HG03457 (cell line): ENCODE measurements around the gene AKNAD1.

ENCODE experiments used
- ATAC-seq: cut with Tn5 transposase; IDR thresholded peaks from one replicate; pipeline ENCODE4 v1.9.1; 2021; ENCODE audit warnings: moderate number of reproducible peaks; ENCODE audit not compliant: unreplicated experiment

Gene AKNAD1

DNA sequence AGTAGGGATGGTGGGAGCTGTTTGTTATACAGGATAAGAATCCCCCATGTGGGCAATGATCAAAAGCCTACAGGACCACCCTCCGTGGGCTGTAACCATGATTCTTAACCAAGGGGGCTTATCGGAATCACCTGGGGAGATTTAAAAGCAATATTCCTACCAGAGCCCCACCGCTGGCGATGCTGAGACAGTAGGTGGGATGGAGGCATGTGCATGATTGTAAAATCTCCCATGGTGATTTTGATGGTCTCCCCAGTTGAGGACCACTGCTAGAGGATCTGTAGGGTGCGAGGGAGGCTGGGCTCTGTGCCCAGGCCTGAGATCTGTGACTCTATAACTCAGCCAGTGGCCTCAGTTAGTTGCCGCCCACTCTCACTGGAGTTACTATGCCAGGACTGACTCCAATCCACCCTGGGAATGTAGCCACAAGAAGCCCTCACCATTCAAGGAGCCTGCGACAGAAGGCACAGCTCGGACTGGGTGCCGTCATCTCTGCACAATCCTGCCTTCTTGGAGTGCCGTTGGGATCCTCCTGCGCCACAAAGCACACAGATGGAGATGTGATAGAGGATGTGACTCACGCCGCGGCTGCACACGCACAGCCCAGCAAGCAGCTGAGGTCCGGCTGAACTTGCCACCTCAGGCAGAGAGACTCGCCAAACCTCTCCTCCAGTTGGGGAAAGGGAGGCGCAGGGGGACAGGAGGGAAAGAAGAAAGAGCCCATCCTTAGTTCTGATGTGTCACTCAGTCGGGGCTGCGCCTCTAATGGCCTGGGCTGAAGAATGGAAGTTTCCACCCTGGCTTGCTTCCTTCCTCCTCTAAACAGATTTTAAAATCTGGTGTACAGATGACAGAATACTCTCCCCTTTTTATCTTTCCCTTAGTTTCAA lies 26.5 kb downstream of the AKNAD1 start:
- no peak for ATAC-seq

DNA sequence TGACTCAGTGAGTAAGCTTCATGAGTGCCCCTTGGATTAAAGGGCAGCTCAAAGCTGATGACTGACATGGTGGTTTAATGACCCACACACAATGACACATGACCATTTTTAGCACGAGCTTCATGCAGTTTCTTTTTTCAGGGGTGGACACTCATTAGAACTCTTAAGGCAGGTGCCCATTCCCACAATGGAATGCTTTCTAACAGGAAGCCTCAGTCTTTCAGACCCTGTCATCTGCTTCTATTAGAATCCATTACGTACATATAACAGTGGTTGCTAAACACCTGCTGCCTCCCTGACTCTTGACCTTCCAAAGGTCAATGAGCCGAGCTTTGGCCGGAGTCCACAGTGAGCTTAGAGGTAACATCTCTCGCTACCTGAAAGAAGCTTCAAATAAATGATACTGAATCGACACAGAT lies 27.4 kb downstream of the AKNAD1 start:
- no peak for ATAC-seq

DNA sequence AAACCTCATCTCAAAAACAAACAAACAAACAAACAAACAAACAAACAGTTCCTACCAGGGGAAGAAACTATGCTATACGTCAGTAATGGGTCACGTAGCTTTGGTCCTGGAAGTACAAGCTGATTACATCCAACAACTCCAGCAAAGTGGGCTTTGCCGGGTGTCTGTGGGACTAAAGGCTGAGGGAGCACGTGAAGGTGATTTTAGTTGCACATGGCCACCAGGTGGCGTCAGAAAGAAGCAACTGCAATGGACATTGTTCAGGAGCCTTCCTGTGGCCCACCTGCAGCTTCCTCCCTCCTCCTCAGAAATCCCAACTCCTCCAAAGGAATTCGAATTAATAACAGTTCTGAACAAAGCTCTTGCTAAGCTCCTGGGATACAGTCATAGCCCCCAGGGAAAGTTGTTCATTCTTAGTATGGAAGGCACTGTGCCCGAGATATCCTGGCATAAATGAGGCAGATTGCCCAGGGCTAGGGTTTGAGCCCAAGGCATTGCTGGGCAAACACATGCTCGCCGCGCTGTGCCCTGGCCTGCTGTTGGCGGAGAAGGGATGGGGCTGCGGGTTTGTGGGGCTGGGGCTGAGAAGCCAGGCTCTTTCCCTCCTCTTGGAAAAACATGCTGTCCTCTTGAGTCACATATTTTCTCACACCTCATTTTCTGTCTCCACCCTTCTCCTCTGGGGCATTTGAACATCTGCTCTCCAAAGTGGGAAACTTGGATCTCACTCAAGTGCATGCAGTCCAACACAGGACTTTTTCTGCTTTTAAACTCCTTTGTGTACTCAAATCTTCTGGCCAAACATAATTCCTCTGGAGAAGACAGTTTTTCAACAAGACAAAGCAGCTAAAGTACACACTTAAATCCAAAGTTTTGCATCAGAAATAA lies 28.6 kb downstream of the AKNAD1 start:
- no peak for ATAC-seq

DNA sequence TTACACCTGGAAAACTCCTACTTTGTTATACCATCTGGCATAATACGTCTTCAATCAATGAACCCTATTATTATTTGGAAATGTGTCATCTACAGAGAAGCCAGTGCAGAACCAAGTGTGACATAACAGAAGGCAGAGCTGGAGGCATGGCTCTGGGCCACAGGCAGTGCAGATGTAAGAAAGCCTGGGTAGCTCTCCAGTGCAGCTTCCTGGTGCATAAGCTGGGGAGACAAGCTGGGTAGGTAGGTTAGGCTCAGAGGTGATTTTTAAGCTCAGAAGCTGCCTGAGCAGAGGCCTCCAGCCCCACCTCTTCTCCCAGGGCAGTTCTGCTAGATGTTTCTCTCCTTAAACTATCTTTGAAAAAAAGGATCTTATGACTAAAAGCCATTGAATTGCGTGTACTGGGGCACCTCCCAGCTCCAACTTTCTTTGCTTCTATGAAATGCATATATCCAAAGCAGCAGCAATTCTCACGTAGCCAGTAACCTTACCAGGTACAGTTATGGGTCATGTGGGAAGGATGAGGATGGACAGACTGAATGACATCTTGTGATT lies 30.7 kb downstream of the AKNAD1 start:
- no peak for ATAC-seq

DNA sequence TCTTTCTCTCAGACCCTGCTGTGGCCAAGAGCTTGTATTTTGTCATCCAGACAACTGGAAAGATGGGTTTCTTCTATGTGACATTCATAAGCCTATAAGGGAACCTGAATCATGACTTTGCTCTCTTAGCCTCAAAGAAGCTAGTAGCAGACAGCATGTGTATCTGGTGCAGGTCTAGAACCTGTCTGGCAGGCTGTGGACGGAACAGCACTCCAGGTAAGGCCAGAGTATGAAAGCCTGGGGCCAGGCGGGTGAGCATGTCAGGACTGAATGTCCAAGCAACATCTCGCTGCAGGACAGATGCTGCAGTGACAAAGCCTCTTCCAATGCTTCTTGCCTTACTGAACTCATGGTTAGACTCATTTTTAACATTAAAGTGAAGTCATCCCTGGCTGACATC lies 32.8 kb downstream of the AKNAD1 start:
- no peak for ATAC-seq

DNA sequence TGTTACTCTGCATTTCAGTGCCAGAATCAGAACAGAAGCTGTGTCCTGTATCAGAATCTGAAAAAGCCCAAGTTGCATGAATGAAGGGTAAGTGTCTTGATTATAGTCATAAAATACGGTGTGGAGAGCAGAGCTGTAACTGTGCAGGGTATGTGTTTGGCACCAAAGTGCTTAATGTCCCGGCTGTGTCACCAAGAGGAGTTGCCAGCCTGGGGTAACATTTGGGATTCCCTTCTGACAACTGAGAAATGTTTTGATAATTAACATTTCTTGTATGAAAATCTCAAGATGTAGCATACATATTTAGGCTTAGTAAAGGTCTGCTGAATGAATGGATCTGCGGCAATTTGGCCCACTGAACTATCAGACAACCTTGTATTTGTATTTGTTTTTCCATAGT lies 33.3 kb downstream of the AKNAD1 start:
- ATAC-seq = no peak

DNA sequence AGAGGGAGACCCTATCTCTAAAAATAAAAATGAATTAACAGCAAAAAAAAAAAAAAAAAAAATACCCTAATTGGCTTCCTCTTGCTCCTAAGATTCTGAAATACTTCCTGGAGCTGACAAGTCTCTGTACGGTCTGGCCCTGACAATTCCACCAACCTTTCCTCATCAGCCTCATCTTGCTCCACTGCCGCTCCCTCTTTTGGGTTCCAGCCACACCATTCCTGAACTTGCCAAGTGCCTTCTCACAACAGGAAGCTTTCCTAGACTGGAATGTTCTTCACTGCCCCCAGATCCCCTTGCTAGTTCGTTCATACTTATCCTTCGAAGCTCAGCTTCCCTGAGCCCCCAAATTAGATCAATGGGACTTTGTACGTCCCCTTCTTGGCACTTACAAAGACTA lies 37.0 kb downstream of the AKNAD1 start:
- ATAC-seq = no peak

DNA sequence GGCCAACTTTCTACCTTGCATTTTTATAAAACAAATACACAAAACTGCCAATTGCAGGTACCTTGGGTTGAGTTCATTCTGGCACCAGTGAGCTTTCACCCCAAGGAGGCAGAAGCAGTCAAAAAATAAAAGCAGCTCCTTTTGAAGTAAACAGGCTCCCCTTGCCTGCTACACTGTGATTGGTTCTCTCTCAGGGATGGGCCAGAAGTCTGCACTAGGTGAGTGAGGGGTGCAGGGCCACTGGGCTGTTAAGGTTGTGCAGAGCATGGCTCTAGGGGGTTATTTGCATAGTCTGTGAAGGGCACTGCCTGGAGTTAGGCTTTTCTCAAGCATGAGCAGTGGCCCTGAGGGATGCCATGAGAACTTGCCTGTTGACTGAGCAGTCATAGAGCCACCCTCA lies 39.1 kb downstream of the AKNAD1 start:
- no peak for ATAC-seq

DNA sequence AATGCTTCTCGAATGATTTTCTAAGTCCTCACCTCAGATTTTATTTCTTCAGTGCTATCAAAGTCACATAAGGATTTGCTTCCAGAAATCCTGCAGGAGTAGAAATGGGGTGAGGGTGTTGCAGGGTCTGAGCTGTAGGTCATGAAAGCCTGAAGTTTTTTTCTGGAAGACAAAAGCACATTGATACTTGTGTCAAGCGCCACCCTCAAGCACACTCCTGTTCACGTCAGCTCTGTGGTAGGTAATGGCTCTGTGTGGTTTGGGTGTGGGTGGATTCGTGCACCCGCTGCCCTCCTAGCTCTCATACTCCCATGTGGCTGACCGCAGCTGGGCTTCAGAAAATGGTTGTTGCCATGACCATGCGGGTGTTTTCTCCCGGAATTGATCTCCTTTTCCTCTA lies 39.9 kb downstream of the AKNAD1 start:
- no peak for ATAC-seq

DNA sequence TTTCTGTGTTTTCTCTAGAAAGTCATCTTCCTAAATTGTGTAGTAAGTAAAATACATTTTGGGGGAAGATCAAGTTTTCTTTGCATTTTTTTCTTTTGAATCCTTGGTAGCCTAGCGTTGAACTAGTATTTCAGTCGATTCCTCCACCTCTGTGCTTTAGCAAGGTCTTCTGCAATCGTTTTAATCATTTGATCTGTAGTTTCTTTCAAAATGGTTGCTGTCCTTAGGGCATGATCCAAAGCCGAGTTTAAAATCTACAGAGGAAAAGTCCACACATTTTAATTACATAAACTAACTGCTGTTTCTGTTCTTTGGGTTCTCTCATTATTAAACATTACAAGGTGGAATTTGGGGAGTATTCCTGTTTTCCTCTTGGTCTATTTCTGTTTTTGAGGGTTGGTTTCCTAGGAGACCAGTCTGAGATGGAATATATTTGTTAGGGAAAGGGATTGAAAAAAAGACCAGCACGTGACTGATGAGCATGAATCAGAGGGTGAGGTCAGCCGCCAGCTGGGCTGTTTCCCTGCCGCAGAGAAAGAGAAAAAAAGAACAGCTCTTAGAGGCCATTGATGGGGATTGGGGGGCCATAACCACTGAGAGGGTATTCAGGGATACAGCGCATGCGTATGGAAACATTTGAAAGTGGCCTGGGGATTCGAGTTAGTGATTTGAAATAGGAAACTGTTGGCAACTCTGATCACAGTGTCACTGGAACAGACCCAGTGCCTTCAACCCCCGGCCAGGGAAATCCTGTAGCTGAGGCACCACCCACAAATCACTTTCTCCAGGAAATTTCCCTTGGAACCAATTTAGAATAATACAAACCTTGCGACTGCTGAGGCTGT lies 40.6 kb downstream of the AKNAD1 start:
- no peak for ATAC-seq

DNA sequence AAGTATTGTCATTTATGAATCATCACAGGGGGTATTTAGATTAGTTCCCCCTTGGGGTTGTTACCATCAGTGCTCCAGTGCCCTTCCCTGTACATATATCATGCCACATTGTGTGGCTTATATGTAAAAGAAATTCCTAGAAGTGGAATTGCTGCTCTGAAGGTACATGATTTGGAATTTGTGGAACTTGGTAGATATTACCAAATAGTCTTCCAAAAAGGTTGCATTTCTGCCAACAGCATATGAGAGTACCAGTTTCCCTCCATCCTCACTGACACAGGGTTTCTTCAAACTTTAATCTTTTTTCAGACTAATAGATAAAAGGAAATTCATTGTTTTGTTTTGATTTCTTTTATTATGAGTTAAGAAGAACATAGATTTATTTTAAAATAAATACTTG lies 41.3 kb downstream of the AKNAD1 start:
- ATAC-seq = no peak

DNA sequence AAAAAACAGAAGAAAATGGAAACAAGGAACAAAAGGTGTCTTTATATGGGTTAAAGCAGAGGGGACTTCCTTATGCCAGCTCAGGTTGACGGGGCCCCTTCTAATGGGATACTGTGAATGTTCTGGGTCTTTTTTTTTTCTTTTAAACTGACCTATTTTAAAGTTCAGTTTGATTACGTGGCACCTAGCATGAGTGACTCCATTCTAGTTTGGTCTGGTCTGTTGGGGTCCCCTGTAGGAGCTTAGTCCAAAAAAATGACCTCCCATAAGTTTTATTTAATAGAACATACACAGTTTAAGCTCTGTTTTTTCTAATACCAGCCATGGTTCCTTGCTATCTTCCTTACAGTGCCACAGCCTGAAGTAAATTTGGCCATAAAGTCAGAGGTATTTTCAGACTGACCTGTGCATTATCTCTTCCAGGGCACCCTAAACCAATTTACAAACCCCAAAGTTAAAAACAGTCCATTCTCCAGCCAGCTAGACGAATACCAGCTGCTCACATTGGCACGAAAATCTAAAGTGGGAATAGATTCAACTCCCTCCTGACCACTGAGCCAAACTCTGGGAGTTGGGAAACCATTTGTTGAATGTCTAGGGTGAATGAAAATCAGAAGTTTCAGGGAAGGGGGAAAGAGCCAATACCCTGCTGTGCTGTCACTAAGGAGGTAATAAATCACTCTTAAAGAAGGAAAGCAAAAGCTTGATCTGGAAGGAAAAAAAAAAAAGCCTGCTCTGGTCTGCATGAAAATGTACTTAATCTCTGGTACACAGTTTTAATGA lies 42.4 kb downstream of the AKNAD1 start:
- no peak for ATAC-seq

DNA sequence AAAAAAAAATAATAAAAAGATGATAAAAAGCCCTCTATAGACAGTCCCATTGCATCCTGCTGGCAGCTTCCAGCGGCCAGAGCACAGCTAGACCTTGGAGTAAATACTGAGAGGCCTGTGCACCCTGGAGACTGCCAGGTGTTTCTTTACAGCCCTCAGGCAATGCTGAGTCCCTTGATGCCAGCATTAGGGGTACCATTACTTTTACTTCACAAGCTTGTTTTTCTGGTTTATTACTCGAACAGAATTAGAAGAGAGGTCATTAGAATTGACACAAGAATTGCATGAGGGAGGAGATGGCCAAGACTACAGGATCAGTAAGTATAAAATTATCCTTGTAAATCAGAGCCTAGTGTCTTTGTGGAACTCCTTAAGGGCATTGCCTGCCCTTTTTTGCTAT lies 43.6 kb downstream of the AKNAD1 start:
- ATAC-seq = no peak

DNA sequence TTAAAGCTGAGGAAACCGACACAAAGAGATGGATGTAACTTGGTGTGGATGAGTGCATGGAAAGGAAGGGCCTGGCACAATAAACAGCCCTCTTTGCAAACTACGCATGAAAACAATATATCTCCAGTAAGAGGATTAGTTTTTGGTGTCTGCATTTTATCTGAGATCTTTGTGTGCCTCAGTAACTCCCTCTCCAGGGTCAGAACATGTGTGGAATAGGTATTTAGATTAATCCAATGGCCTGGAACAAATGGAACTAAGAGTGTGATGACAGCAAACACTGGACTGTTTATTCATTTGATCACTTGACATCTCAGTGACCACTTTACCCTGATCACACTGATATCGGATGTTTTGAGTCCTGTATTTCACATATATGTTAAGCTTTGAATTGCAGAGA lies 45.3 kb downstream of the AKNAD1 start:
- no peak for ATAC-seq

DNA sequence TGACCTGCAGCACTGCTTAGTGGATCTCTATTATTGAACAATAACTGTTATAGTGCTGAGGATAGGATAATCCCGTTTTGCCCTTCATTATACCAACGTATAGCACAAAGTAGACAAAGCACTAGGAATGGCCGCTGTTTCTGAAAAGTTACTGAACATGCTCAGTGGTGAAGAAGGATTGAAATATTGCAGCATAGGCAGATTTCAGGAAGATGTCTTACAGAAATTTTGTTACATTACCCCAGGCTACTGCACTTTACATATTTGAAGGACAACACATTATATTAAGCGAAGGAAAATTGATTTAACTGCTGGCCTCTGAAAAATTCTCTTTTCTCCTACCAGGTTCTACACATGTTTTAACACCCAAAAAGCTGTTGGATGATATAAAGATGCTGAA lies 48.5 kb downstream of the AKNAD1 start:
- no peak for ATAC-seq

DNA sequence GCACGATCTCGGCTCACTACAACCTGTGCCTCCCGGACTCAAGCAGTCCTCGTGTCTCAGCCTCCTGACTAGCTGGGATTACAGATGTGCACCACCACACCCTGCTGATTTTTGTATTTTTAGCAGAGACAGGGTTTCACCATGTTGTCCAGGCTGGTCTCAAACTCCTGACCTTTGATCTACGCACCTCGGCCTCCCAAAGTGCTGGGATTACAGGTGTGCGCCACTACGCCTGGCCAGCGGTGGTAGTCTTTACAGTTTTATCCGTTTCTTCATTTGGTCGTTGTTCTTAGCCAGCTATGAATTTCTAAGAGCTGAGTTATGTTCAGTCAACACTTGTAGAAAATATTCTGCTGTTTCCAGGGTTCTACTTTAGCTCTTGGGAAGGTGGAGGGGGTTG lies 53.3 kb downstream of the AKNAD1 start:
- no peak for ATAC-seq

DNA sequence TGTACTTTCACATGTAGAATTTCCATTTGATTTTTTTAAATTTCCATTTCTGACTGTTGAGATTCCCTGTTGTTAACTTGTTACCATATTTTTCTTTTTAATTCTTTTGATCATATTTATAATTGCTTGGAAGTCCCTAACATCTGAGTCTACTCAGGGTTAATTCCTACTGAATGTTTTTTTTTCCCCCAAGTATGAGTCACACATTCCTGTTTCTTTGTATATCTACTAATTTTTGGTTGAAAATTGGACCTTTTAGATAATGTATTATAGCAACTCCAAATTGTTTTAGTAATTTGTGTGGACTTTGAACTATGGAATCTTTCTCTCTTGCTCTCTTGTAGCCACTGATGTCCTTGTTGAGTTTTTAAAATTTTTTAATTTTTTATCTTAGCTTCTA lies 55.8 kb downstream of the AKNAD1 start:
- ATAC-seq = no peak

DNA sequence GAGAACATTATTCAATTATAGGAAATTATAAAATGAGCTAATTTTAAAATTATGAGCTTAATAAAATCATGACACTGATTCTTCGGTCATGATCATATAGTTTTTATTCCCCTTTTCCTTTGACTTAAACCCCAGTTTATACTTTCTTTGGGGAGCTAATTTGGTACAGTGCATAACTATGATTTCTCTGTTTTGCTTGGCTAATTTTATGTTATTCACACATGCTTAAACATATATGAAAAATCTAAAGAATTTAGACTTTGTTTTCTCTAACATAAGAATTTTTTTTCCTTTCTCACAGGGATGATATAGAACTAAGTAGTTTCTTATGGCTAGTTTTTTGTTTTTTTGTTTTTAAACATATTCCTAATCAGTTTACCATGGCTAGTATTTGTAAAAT lies 57.9 kb downstream of the AKNAD1 start:
- ATAC-seq = no peak

DNA sequence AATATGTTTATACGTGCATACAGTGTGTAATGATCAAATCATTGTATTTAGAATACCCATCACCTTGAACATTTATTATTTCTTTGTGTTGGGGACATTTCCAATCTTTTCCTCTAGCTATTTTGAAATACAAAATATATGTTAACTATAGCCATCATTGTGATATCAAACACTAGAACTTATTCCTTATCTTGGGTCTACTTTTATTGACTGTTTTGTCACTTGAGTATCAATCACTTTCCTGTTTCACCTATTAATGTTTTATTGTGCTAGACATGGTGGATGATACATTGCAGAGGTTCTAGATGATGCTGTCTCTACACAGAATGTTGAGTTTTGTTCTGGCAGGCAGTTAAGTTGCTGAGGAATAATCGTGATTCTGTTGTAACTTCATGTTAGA lies 64.5 kb downstream of the AKNAD1 start:
- no peak for ATAC-seq

DNA sequence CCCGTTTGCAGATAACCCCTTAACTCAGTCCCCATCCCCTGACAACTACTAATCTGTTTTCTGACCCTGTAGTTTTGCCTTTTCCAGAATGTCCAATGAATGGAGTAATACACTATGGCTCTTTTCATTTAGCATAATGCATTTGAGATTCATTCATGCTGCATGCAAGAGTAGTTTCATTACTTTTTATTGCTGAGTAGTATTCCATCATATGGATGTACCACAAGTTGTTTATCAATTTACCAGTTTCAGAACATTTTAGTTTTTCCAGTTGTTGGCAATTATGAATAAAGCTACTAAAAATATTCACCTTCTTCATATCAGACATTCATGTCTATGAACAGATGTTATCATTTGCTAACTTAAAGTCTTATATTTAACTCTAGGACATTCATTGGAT lies 65.1 kb downstream of the AKNAD1 start:
- no peak for ATAC-seq
